Fibroblast of lung (primary cell): ENCODE data around the gene SYT8. TPM values are rescaled to one million over a fixed set of nuclear protein-coding genes. Genes with fewer than 3 reads are reported as not detected.
"Not testable (repeated sequence)": the region's sequence is repeated elsewhere in the genome, so short reads cannot be mapped to it uniquely, and the experiment has no call there.

Experiments
- DNase-seq, 2 donors: peaks; one replicate each; pipeline versions ENCODE4 v3.0.0 to v3.0.0-alpha.2; 2010; ENCODE audit warnings: low read depth in 2 of 2
- H2AFZ ChIP-seq: 2 replicates; pipeline ENCODE4 v1.5.1; 2012; ENCODE audit warnings: low read length, control low read depth, inconsistent platforms
- H3K27ac ChIP-seq: 2 replicates; pipeline ENCODE4 v1.5.1; 2011; ENCODE audit warnings: low read length, control low read depth; ENCODE audit not compliant: insufficient read depth
- H3K27me3 ChIP-seq: 2 replicates; pipeline ENCODE4 v1.5.1; 2011; ENCODE audit warnings: mild to moderate bottlenecking, low read length; ENCODE audit not compliant: control insufficient read depth, insufficient read depth
- H3K36me3 ChIP-seq: 2 replicates; pipeline ENCODE4 v1.5.1; 2011; ENCODE audit warnings: low read length; ENCODE audit not compliant: control insufficient read depth, insufficient read depth
- H3K4me1 ChIP-seq: 2 replicates; pipeline ENCODE4 v1.5.1; 2011; ENCODE audit warnings: low read length; ENCODE audit not compliant: control insufficient read depth, insufficient read depth; ENCODE audit errors: extremely low read depth
- H3K4me2 ChIP-seq: 2 replicates; pipeline ENCODE4 v1.5.1; 2011; ENCODE audit warnings: low read length, control low read depth; ENCODE audit not compliant: insufficient read depth; ENCODE audit errors: extremely low read depth
- H3K4me3 ChIP-seq, 4 experiments: fragments of 200-600 bp in 1 of 4; sonication (generic) in 1 of 4; replicated peaks in 1 of 4; 2 replicates each; pipeline ENCODE4 v1.5.1; 2011 to 2016; ENCODE audit warnings: low read length in 4 of 4, low read depth in 3 of 4, mild to moderate bottlenecking in 3 of 4, control low read depth in 2 of 4, inconsistent platforms in 1 of 4, mixed read lengths in 1 of 4; ENCODE audit not compliant: insufficient read depth in 1 of 4; ENCODE audit errors: control extremely low read depth in 1 of 4
- H3K79me2 ChIP-seq: 2 replicates; pipeline ENCODE4 v1.5.1; 2012; ENCODE audit warnings: mild to moderate bottlenecking, low read length, inconsistent platforms; ENCODE audit not compliant: control insufficient read depth, insufficient read depth
- H3K9ac ChIP-seq: 2 replicates; pipeline ENCODE4 v1.5.1; 2011; ENCODE audit warnings: mild to moderate bottlenecking, low read length, control low read depth; ENCODE audit not compliant: insufficient read depth
- H3K9me3 ChIP-seq: 2 replicates; pipeline ENCODE4 v1.5.1; 2012; ENCODE audit warnings: low read depth, low read length; ENCODE audit not compliant: control insufficient read depth, insufficient read depth
- H4K20me1 ChIP-seq: 2 replicates; pipeline ENCODE4 v1.5.1; 2011; ENCODE audit warnings: low read length; ENCODE audit not compliant: control insufficient read depth, insufficient read depth; ENCODE audit errors: extremely low read depth
- CTCF ChIP-seq, 2 donors: IDR thresholded peaks in 1 of 2; conservative IDR thresholded peaks in 1 of 2; 1 replicate in 1 of 2; 2 replicates in 1 of 2; pipeline ENCODE4 v1.5.1; 2011 to 2012; ENCODE audit warnings: low read length in 2 of 2, control low read depth in 1 of 2, inconsistent platforms in 1 of 2, low read depth in 1 of 2, mild to moderate bottlenecking in 1 of 2
- EZH2 ChIP-seq: IDR thresholded peaks from 2 replicates; pipeline ENCODE4 v1.5.1; 2012; ENCODE audit warnings: low read length, control low read depth, mild to moderate bottlenecking; ENCODE audit errors: missing control alignments
- polyA plus RNA-seq, 2 donors: library from polyadenylated mRNA; depleted of rRNA in 1 of 2; stranded (reverse) in 1 of 2; unstranded in 1 of 2; fragments of >200 nt; gene quantifications; 2 replicates each; pipeline ENCODE4 v1.2.1, GENCODE V29; 2011 to 2012; ENCODE audit warnings: missing spikeins in 1 of 2
- total RNA-seq: library from RNA; depleted of rRNA; stranded (reverse); fragments of >200 nt; gene quantifications from 2 replicates; pipeline ENCODE4 v1.2.1, GENCODE V29; 2014

The SYT8 gene
- total and polyA plus RNA-seq, 2 donors (not counting 1 experiment from before 2014, with no cell fraction given), result not detected

- H4K20me1 ChIP-seq, result no peaks in the 10 kb centered on the region
- no peak overlapping the region for H3K4me2 ChIP-seq
- no peak overlapping the region for H3K4me3 ChIP-seq
- TF ChIP-seq EZH2 (no peak), CTCF (conservative IDR thresholded peaks at IDR 0.05 in 1 of 2, IDR thresholded peaks at IDR 0.05 in 1 of 2; ENCODE audit: low read depth in 1 of 2, low read length in 2 of 2) (no peak)
- no peaks in the 10 kb centered on the region for H3K4me1 ChIP-seq
- H3K9me3 ChIP-seq, result no peaks in the 10 kb centered on the region
- no peak overlapping the region for H3K9ac ChIP-seq
- no peak for DNase-seq
- no peaks in the 10 kb centered on the region for H3K36me3 ChIP-seq
- H3K79me2 ChIP-seq, result no peaks in the 10 kb centered on the region
- peaks cover 5% of the 10 kb centered on the region for H3K27me3 ChIP-seq
- no peak overlapping the region for H2AFZ ChIP-seq
- no peak overlapping the region for H3K27ac ChIP-seq
Measured at GRCh38 chr11:1883346-1884302, 48.8 kb downstream of the SYT8 start.

- H3K9ac ChIP-seq, result no peak overlapping the region
- H3K4me1 ChIP-seq, result no peaks in the 10 kb centered on the region
- H3K36me3 ChIP-seq, result no peaks in the 10 kb centered on the region
- H3K4me3 ChIP-seq, result no peak overlapping the region
- H3K79me2 ChIP-seq, result no peaks in the 10 kb centered on the region
- DNase-seq, result no peak
- H2AFZ ChIP-seq, result no peak overlapping the region
- H3K4me2 ChIP-seq, result no peak overlapping the region
- TF ChIP-seq EZH2, result no peak
- TF ChIP-seq CTCF (conservative IDR thresholded peaks at IDR 0.05 in 1 of 2, IDR thresholded peaks at IDR 0.05 in 1 of 2; ENCODE audit: low read depth in 1 of 2, low read length in 2 of 2), result no peak
- H4K20me1 ChIP-seq, result no peaks in the 10 kb centered on the region
- H3K27ac ChIP-seq, result no peak overlapping the region
- H3K9me3 ChIP-seq, result no peaks in the 10 kb centered on the region
- peaks cover 5% of the 10 kb centered on the region for H3K27me3 ChIP-seq
Measured at GRCh38 chr11:1884303-1884700, 49.5 kb downstream of the SYT8 start.

GRCh38 chr11:1886551-1886950 lies 51.8 kb downstream of the SYT8 start:
- H3K79me2 ChIP-seq, H3K4me3 ChIP-seq, DNase-seq, H3K9ac ChIP-seq, H2AFZ ChIP-seq, H3K36me3 ChIP-seq, H3K27ac ChIP-seq, H3K4me2 ChIP-seq, H3K27me3 ChIP-seq, H3K4me1 ChIP-seq, H3K9me3 ChIP-seq, H4K20me1 ChIP-seq: not testable (repeated sequence)

Other genes starting within 250 kb of the SYT8 start
- not detected in 2 replicates for gene KRTAP5-1, start 249.7 kb upstream of the SYT8 start, total RNA-seq
- gene KRTAP5-1, start 249.7 kb upstream of the SYT8 start, polyA plus RNA-seq, result not detected in 2 replicates
- not detected in 2 replicates for gene KRTAP5-2, start 236.7 kb upstream of the SYT8 start, total RNA-seq
- not detected in 2 replicates for gene KRTAP5-2, start 236.7 kb upstream of the SYT8 start, polyA plus RNA-seq
- gene KRTAP5-3, start 226.5 kb upstream of the SYT8 start, total RNA-seq, result not detected in 2 replicates
- not detected in 2 replicates for gene KRTAP5-3, start 226.5 kb upstream of the SYT8 start, polyA plus RNA-seq
- not detected in 2 replicates for gene KRTAP5-4, start 212.9 kb upstream of the SYT8 start, total RNA-seq
- gene KRTAP5-4, start 212.9 kb upstream of the SYT8 start, polyA plus RNA-seq, result not detected in 2 replicates
- not detected in 2 replicates for gene KRTAP5-5, start 205.2 kb upstream of the SYT8 start, total RNA-seq
- gene KRTAP5-5, start 205.2 kb upstream of the SYT8 start, polyA plus RNA-seq, result not detected in 2 replicates
- gene KRTAP5-6, start 137.8 kb upstream of the SYT8 start, total RNA-seq, result not detected in 2 replicates
- not detected in 2 replicates for gene KRTAP5-6, start 137.8 kb upstream of the SYT8 start, polyA plus RNA-seq
- 0.26 and 0.50 TPM in 2 replicates for gene IFITM10, start 84.4 kb upstream of the SYT8 start, total RNA-seq
- 0.05 and 0.15 TPM in 2 replicates for gene IFITM10, start 84.4 kb upstream of the SYT8 start, polyA plus RNA-seq
- 198 and 253 TPM in 2 replicates for gene CTSD, start 71.1 kb upstream of the SYT8 start, total RNA-seq
- gene CTSD, start 71.1 kb upstream of the SYT8 start, polyA plus RNA-seq, result 120 and 135 TPM in 2 replicates
- gene TNNI2, start 4.0 kb downstream of the SYT8 start, total RNA-seq, result not detected in 2 replicates
- not detected in 2 replicates for gene TNNI2, start 4.0 kb downstream of the SYT8 start, polyA plus RNA-seq
- 1.8 and 6.7 TPM in 2 replicates for gene LSP1, start 18.1 kb downstream of the SYT8 start, total RNA-seq
- gene LSP1, start 18.1 kb downstream of the SYT8 start, polyA plus RNA-seq, result 0.19 and 1.3 TPM in 2 replicates
- not detected in 2 replicates for gene PRR33, start 56.9 kb downstream of the SYT8 start, total RNA-seq
- not detected in 2 replicates for gene PRR33, start 56.9 kb downstream of the SYT8 start, polyA plus RNA-seq
- 0.26 TPM in 1 of 2 replicates, not detected in the other for gene TNNT3, start 84.7 kb downstream of the SYT8 start, total RNA-seq
- gene TNNT3, start 84.7 kb downstream of the SYT8 start, polyA plus RNA-seq, result not detected in 2 replicates
- gene MRPL23, start 112.3 kb downstream of the SYT8 start, total RNA-seq, result 49.8 and 95.3 TPM in 2 replicates
- 68.2 and 94.2 TPM in 2 replicates for gene MRPL23, start 112.3 kb downstream of the SYT8 start, polyA plus RNA-seq
- 1.8 and 55.0 TPM in 2 replicates for gene H19, start 162.9 kb downstream of the SYT8 start, total RNA-seq
- gene H19, start 162.9 kb downstream of the SYT8 start, polyA plus RNA-seq, result 2.3 and 8.9 TPM in 2 replicates